SK-N-SH (cell line): ENCODE results near the gene TMEM131L. TPM values are rescaled to one million over a fixed set of nuclear protein-coding genes. Genes with fewer than 3 reads are reported as not detected.
A peak's percentile ranks its signal among the peaks of the same experiment; 100 is the strongest.

Experiments used
- CTCF ChIA-PET: fragments of 300-600, 350-600 bp; formaldehyde crosslinking; extraction: SDS; loops from one replicate; lab custom pipeline; 2021; lab: Yijun Ruan, JAX
- POLR2A ChIA-PET: fragments of 350-600 bp; sonication (Branson Sonifier 250); formaldehyde crosslinking; extraction: SDS; loops from one replicate; lab custom pipeline; 2020; ENCODE audit warnings: antibody characterized with exemption, inconsistent platforms; lab: Yijun Ruan, JAX
- DNase-seq: peaks from one replicate; pipeline ENCODE4 v3.0.0; 2012
- H2AFZ ChIP-seq: fragments of 200-600 bp; sonication (generic); 2 replicates; pipeline ENCODE4 v1.8.1; 2016; ENCODE audit warnings: antibody characterized with exemption, mild to moderate bottlenecking, low read depth
- H3F3A ChIP-seq: fragments of 200-600 bp; sonication (generic); replicated peaks from 2 replicates; pipeline ENCODE3; 2016; ENCODE audit warnings: antibody characterized with exemption, mild to moderate bottlenecking; ENCODE audit not compliant: insufficient read depth
- H3K27ac ChIP-seq, 2 experiments: fragments of 200-500 bp in 1 of 2; fragments of 200-600 bp in 1 of 2; sonication (Bioruptor generic) in 1 of 2; sonication (generic), shearing (Covaris generic) in 1 of 2; 2 replicates each; pipeline versions ENCODE4 v1.5.1 to v1.6.1; 2014 to 2016; ENCODE audit warnings: low read depth in 2 of 2, inconsistent platforms in 1 of 2, low read length in 1 of 2, mild to moderate bottlenecking in 1 of 2, mixed read lengths in 1 of 2
- H3K27me3 ChIP-seq: fragments of 200-600 bp; sonication (generic), shearing (Covaris generic); 2 replicates; pipeline ENCODE4 v1.6.1; 2016; ENCODE audit warnings: mixed run types; ENCODE audit not compliant: insufficient read depth
- H3K36me3 ChIP-seq, 2 experiments: fragments of 200-500 bp in 1 of 2; fragments of 200-600 bp in 1 of 2; sonication (Bioruptor generic) in 1 of 2; sonication (generic) in 1 of 2; replicated peaks in 1 of 2; 2 replicates each; pipeline versions ENCODE3 to v1.5.1; 2014 to 2016; ENCODE audit warnings: low read length in 1 of 2, mild to moderate bottlenecking in 1 of 2; ENCODE audit not compliant: insufficient read depth in 2 of 2, control insufficient read depth in 1 of 2
- H3K4me1 ChIP-seq, 2 experiments: fragments of 200-500 bp in 1 of 2; fragments of 200-600 bp in 1 of 2; sonication (Bioruptor generic) in 1 of 2; sonication (generic), shearing (Covaris generic) in 1 of 2; 2 replicates each; pipeline versions ENCODE4 v1.5.1 to v1.6.1; 2014 to 2016; ENCODE audit warnings: low read depth in 1 of 2, low read length in 1 of 2, mixed run types in 1 of 2; ENCODE audit not compliant: insufficient read depth in 2 of 2, control insufficient read depth in 1 of 2
- H3K4me2 ChIP-seq: fragments of 200-600 bp; sonication (generic), shearing (Covaris generic); 2 replicates; pipeline ENCODE4 v1.6.1; 2017; ENCODE audit warnings: mixed run types
- H3K4me3 ChIP-seq, 2 experiments: fragments of 200-500 bp in 1 of 2; fragments of 200-600 bp in 1 of 2; sonication (Bioruptor generic) in 1 of 2; sonication (generic), shearing (Covaris generic) in 1 of 2; 2 replicates each; pipeline versions ENCODE4 v1.5.1 to v1.8.1; 2014 to 2016; ENCODE audit warnings: low read depth in 2 of 2, inconsistent platforms in 1 of 2, low read length in 1 of 2, mild to moderate bottlenecking in 1 of 2, mixed read lengths in 1 of 2, moderate library complexity in 1 of 2
- H3K79me2 ChIP-seq: fragments of 200-600 bp; sonication (generic); 2 replicates; pipeline ENCODE4 v1.8.1; 2017; ENCODE audit warnings: mild to moderate bottlenecking; ENCODE audit not compliant: insufficient read depth
- H3K9ac ChIP-seq: fragments of 200-600 bp; sonication (generic); 2 replicates; pipeline ENCODE4 v1.6.1; 2017; ENCODE audit warnings: mixed run types
- H3K9me2 ChIP-seq: fragments of 200-600 bp; sonication (generic); 2 replicates; pipeline ENCODE4 v1.6.1; 2017; ENCODE audit warnings: mixed run types
- H3K9me3 ChIP-seq: fragments of 200-600 bp; sonication (generic); 2 replicates; pipeline ENCODE4 v1.6.1; 2017; ENCODE audit warnings: mixed run types, mild to moderate bottlenecking, moderate library complexity
- H4K20me1 ChIP-seq: fragments of 200-600 bp; sonication (generic); 2 replicates; pipeline ENCODE4 v1.6.1; 2017; ENCODE audit warnings: mild to moderate bottlenecking, mixed run types; ENCODE audit not compliant: insufficient read depth
- CHD2 ChIP-seq: fragments of 150-350 bp; IDR thresholded peaks from 2 replicates; pipeline ENCODE4 v1.6.1; 2018; ENCODE audit warnings: low read length; ENCODE audit not compliant: partially characterized antibody
- ELF1 ChIP-seq: IDR thresholded peaks from 2 replicates; pipeline ENCODE4 v1.4.0; 2012
- EP300 ChIP-seq, 2 experiments: IDR thresholded peaks; 2 replicates each; pipeline versions ENCODE4 v1.4.0 to v1.6.1; 2012; ENCODE audit warnings: borderline replicate concordance in 1 of 2, low read depth in 1 of 2, low read length in 1 of 2
- EZH2phosphoT487 ChIP-seq: fragments of 200-600 bp; sonication (generic); IDR thresholded peaks from 2 replicates; pipeline ENCODE4 v1.6.1; 2017; ENCODE audit warnings: low read depth, mixed run types, mild to moderate bottlenecking, antibody characterized with exemption, moderate library complexity, borderline replicate concordance
- FOSL2 ChIP-seq: IDR thresholded peaks from 2 replicates; pipeline ENCODE4 v1.4.0; 2012; ENCODE audit warnings: low read depth, mild to moderate bottlenecking, moderate library complexity, borderline replicate concordance
- FOXJ3 ChIP-seq: sonication (generic); formaldehyde crosslinking; IDR thresholded peaks from 2 replicates; pipeline ENCODE4 v1.5.1; 2020; ENCODE audit warnings: mild to moderate bottlenecking, missing genetic modification reagents
- FOXM1 ChIP-seq: IDR thresholded peaks from 2 replicates; pipeline ENCODE4 v1.4.0; 2012; ENCODE audit warnings: low read depth, mild to moderate bottlenecking
- GABPA ChIP-seq: IDR thresholded peaks from 2 replicates; pipeline ENCODE4 v1.4.0; 2012; ENCODE audit warnings: low read depth, mild to moderate bottlenecking
- GATA2 ChIP-seq: sonication (generic); formaldehyde crosslinking; IDR thresholded peaks from 2 replicates; pipeline ENCODE4 v1.5.0; 2020; ENCODE audit warnings: mild to moderate bottlenecking, missing genetic modification reagents
- JUND ChIP-seq: IDR thresholded peaks from 2 replicates; pipeline ENCODE4 v1.4.0; 2012
- MEF2A ChIP-seq: IDR thresholded peaks from 2 replicates; pipeline ENCODE4 v1.4.0; 2012; ENCODE audit warnings: low read depth, borderline replicate concordance
- MXI1 ChIP-seq: IDR thresholded peaks from 2 replicates; pipeline ENCODE4 v1.6.1; 2012; ENCODE audit warnings: mild to moderate bottlenecking, low read depth, low read length, improper control_type of control experiment
- NFIC ChIP-seq: IDR thresholded peaks from 2 replicates; pipeline ENCODE4 v1.4.0; 2012; ENCODE audit warnings: borderline replicate concordance
- NRF1 ChIP-seq: IDR thresholded peaks from 2 replicates; pipeline ENCODE4 v1.6.1; 2012; ENCODE audit warnings: low read depth, mild to moderate bottlenecking, low read length
- RAD21 ChIP-seq: IDR thresholded peaks from 2 replicates; pipeline ENCODE4 v1.6.1; 2012; ENCODE audit warnings: mild to moderate bottlenecking, low read length
- RCOR1 ChIP-seq: fragments of 150-350 bp; IDR thresholded peaks from 2 replicates; pipeline ENCODE4 v1.6.1; 2017; ENCODE audit warnings: antibody characterized with exemption, low read length
- RFX5 ChIP-seq: IDR thresholded peaks from 2 replicates; pipeline ENCODE4 v1.6.1; 2012; ENCODE audit warnings: mild to moderate bottlenecking, improper control_type of control experiment, low read length
- RXRA ChIP-seq: IDR thresholded peaks from 2 replicates; pipeline ENCODE4 v1.4.0; 2012; ENCODE audit warnings: low read depth, mild to moderate bottlenecking, borderline replicate concordance
- SIN3A ChIP-seq: IDR thresholded peaks from 2 replicates; pipeline ENCODE4 v1.6.1; 2012; ENCODE audit warnings: low read depth, mild to moderate bottlenecking, low read length, moderate library complexity, borderline replicate concordance
- SMC3 ChIP-seq: IDR thresholded peaks from 2 replicates; pipeline ENCODE4 v1.6.1; 2012; ENCODE audit warnings: low read depth, low read length, improper control_type of control experiment
- TAF1 ChIP-seq: IDR thresholded peaks from 2 replicates; pipeline ENCODE4 v1.6.1; 2012; ENCODE audit warnings: low read depth, mild to moderate bottlenecking, low read length, moderate library complexity, borderline replicate concordance
- TCF12 ChIP-seq: IDR thresholded peaks from 2 replicates; pipeline ENCODE4 v1.4.0; 2012
- TEAD4 ChIP-seq: IDR thresholded peaks from 2 replicates; pipeline ENCODE4 v1.4.0; 2012; ENCODE audit warnings: mild to moderate bottlenecking, borderline replicate concordance; ENCODE audit not compliant: insufficient read depth
- YY1 ChIP-seq: IDR thresholded peaks from 2 replicates; pipeline ENCODE4 v1.4.0; 2012; ENCODE audit warnings: low read depth, mild to moderate bottlenecking
- WGBS: methylation state at CpG from one replicate; pipeline ENCODE4 v1.1.6; 2017; ENCODE audit warnings: low lambda C conversion rate; 5-methylcytosine and 5-hydroxymethylcytosine counted together
- polyA plus RNA-seq, 3 experiments: library from polyadenylated mRNA; depleted of rRNA; stranded (reverse); fragments of >200 nt; gene quantifications; 2 replicates each; pipeline ENCODE4 v1.2.3, GENCODE V29; 2012
- TF ChIP-seq, protein P1 (sequence below): fragments of 200-600 bp; sonication (generic); IDR thresholded peaks from 2 replicates; pipeline ENCODE4 v1.6.1; 2017; ENCODE audit warnings: antibody characterized with exemption, mild to moderate bottlenecking, moderate library complexity
- TF ChIP-seq, protein P2 (sequence below): fragments of 150-350 bp; IDR thresholded peaks from 2 replicates; pipeline ENCODE4 v1.6.1; 2016; ENCODE audit warnings: mild to moderate bottlenecking, low read depth, low read length
- TF ChIP-seq, protein P3 (sequence below): IDR thresholded peaks from 2 replicates; pipeline ENCODE4 v1.4.0; 2012; ENCODE audit warnings: low read depth, borderline replicate concordance
- TF ChIP-seq, protein P4 (sequence below): IDR thresholded peaks from 2 replicates; pipeline ENCODE4 v1.6.1; 2012; ENCODE audit warnings: mild to moderate bottlenecking, low read depth, low read length, moderate library complexity

Gene TMEM131L
- polyA plus RNA-seq, 1 of the 3 experiments (the other 2 are of a cell fraction) = 6.2 TPM

DNA sequence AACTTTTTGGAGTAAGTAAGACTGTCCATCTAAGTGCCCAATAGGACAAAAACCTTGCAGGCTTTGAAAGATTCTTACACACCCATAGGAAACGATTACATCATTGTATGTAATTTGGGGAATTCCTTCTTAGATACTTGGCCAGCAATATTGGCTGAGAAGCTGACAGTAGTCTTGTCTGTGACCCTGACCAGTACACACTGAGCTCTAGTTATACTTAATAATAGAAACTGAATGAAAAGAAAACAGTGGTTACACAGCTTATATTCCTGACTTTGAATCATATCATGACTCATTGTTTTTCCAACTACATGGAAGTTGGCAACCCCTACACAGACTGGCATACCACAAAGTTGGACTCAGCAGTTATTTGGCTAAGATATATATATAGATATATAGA lies 210.8 kb downstream of the TMEM131L start:
- Histone ChIP-seq H3K9me2 (no peaks in the 10 kb centered on the region), H3K27ac (peak overlapping the region in 1 of 2 experiments; percentile 93; a peak in 2 of 4 replicates), H3K27me3 (peaks cover 6% of the 10 kb centered on the region; the same call in 1 of the 2 replicates), H3K9ac (peak overlapping the region; percentile 42; the same call in 1 of the 2 replicates), H3K4me3 (no peak overlapping the region), H3K36me3 (no peaks in the 10 kb centered on the region), H3K79me2 (no peaks in the 10 kb centered on the region), H4K20me1 (no peaks in the 10 kb centered on the region; the same call in 1 of the 2 replicates), H2AFZ (no peak overlapping the region), H3K9me3 (peaks cover 6% of the 10 kb centered on the region; the same call in 1 of the 2 replicates), H3K4me2 (peak overlapping the region; percentile 58; the same call in 1 of the 2 replicates), H3K4me1 (peaks cover 0 to 4% of the 10 kb centered on the region in 2 experiments; a peak in 1 of 4 replicates), H3F3A (peaks cover 12% of the 10 kb centered on the region)
- DNase-seq = no peak
- 0% methylated on average over 1 of the region's 1 CpG for WGBS
- ChIA-PET CTCF (interaction anchor here (0.9 kb wide), 1 partner anchor 20 kb away, joined by 3 read pairs; no protein-coding TSS in a partner anchor), POLR2A (no interaction called here)
- TF ChIP-seq FOSL2 (peak; percentile 95), YY1 (no peak), RXRA (peak; percentile 90), MEF2A (peak; percentile 85), EZH2phosphoT487 (no peak), NFIC (peak; percentile 94), MXI1 (no peak), TAF1 (no peak), RAD21 (no peak), SIN3A (no peak), JUND (peak; percentile 93), TCF12 (peak; percentile 89), TEAD4 (peak; percentile 72; the same call in 1 of the 2 replicates), CHD2 (no peak), RFX5 (no peak), RCOR1 (no peak), NRF1 (no peak), EP300 (IDR thresholded peaks at IDR 0.05; ENCODE audit: borderline replicate concordance in 1 of 2, low read depth in 1 of 2, low read length in 1 of 2) (peak in 1 of 2 experiments; percentile 82; a peak in 1 of 4 replicates), GATA2 (CRISPR knock-in tag) (no peak), FOXJ3 (CRISPR knock-in tag) (no peak), ELF1 (no peak), GABPA (no peak), FOXM1 (peak; percentile 36; the same call in 1 of the 2 replicates), SMC3 (no peak)
- TF ChIP-seq, protein P1, sequence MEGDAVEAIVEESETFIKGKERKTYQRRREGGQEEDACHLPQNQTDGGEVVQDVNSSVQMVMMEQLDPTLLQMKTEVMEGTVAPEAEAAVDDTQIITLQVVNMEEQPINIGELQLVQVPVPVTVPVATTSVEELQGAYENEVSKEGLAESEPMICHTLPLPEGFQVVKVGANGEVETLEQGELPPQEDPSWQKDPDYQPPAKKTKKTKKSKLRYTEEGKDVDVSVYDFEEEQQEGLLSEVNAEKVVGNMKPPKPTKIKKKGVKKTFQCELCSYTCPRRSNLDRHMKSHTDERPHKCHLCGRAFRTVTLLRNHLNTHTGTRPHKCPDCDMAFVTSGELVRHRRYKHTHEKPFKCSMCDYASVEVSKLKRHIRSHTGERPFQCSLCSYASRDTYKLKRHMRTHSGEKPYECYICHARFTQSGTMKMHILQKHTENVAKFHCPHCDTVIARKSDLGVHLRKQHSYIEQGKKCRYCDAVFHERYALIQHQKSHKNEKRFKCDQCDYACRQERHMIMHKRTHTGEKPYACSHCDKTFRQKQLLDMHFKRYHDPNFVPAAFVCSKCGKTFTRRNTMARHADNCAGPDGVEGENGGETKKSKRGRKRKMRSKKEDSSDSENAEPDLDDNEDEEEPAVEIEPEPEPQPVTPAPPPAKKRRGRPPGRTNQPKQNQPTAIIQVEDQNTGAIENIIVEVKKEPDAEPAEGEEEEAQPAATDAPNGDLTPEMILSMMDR = no peak
- TF ChIP-seq, protein P2, sequence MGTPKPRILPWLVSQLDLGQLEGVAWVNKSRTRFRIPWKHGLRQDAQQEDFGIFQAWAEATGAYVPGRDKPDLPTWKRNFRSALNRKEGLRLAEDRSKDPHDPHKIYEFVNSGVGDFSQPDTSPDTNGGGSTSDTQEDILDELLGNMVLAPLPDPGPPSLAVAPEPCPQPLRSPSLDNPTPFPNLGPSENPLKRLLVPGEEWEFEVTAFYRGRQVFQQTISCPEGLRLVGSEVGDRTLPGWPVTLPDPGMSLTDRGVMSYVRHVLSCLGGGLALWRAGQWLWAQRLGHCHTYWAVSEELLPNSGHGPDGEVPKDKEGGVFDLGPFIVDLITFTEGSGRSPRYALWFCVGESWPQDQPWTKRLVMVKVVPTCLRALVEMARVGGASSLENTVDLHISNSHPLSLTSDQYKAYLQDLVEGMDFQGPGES = no peak
- TF ChIP-seq, protein P3, sequence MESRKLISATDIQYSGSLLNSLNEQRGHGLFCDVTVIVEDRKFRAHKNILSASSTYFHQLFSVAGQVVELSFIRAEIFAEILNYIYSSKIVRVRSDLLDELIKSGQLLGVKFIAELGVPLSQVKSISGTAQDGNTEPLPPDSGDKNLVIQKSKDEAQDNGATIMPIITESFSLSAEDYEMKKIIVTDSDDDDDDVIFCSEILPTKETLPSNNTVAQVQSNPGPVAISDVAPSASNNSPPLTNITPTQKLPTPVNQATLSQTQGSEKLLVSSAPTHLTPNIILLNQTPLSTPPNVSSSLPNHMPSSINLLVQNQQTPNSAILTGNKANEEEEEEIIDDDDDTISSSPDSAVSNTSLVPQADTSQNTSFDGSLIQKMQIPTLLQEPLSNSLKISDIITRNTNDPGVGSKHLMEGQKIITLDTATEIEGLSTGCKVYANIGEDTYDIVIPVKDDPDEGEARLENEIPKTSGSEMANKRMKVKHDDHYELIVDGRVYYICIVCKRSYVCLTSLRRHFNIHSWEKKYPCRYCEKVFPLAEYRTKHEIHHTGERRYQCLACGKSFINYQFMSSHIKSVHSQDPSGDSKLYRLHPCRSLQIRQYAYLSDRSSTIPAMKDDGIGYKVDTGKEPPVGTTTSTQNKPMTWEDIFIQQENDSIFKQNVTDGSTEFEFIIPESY = no peak
- TF ChIP-seq, protein P4, sequence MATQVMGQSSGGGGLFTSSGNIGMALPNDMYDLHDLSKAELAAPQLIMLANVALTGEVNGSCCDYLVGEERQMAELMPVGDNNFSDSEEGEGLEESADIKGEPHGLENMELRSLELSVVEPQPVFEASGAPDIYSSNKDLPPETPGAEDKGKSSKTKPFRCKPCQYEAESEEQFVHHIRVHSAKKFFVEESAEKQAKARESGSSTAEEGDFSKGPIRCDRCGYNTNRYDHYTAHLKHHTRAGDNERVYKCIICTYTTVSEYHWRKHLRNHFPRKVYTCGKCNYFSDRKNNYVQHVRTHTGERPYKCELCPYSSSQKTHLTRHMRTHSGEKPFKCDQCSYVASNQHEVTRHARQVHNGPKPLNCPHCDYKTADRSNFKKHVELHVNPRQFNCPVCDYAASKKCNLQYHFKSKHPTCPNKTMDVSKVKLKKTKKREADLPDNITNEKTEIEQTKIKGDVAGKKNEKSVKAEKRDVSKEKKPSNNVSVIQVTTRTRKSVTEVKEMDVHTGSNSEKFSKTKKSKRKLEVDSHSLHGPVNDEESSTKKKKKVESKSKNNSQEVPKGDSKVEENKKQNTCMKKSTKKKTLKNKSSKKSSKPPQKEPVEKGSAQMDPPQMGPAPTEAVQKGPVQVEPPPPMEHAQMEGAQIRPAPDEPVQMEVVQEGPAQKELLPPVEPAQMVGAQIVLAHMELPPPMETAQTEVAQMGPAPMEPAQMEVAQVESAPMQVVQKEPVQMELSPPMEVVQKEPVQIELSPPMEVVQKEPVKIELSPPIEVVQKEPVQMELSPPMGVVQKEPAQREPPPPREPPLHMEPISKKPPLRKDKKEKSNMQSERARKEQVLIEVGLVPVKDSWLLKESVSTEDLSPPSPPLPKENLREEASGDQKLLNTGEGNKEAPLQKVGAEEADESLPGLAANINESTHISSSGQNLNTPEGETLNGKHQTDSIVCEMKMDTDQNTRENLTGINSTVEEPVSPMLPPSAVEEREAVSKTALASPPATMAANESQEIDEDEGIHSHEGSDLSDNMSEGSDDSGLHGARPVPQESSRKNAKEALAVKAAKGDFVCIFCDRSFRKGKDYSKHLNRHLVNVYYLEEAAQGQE = no peak
